Ishikawa (cell line): ENCODE data around the gene S100A4.

Source experiments
- CREB1 ChIP-seq: IDR thresholded peaks from 2 replicates; pipeline ENCODE4 v1.6.1; 2012; ENCODE audit warnings: low read depth
- MAX ChIP-seq: IDR thresholded peaks from 2 replicates; pipeline ENCODE4 v1.6.1; 2012
- TAF1 ChIP-seq: IDR thresholded peaks from 2 replicates; pipeline ENCODE4 v1.6.1; 2012; ENCODE audit warnings: low read depth, mild to moderate bottlenecking
- TEAD4 ChIP-seq: IDR thresholded peaks from 2 replicates; pipeline ENCODE4 v1.6.1; 2012
- USF1 ChIP-seq: IDR thresholded peaks from 2 replicates; pipeline ENCODE4 v1.6.1; 2012
- YY1 ChIP-seq: IDR thresholded peaks from 2 replicates; pipeline ENCODE4 v1.6.1; 2012; ENCODE audit warnings: low read depth

- TF ChIP-seq MAX = no peak
- no peak for TF ChIP-seq YY1
- TF ChIP-seq USF1 = no peak
- no peak for TF ChIP-seq TAF1
- TF ChIP-seq CREB1 = no peak
- no peak for TF ChIP-seq TEAD4
These were observed 1.9 kb downstream of the S100A4 start for GRCh38 chr1:153543736-153544135.
